Measurements from ENCODE around the gene OPRL1.
"Not testable (repeated sequence)": the region's sequence is repeated elsewhere in the genome, so short reads cannot be mapped to it uniquely, and the experiment has no call there.

Gene OPRL1

GRCh38 chr20:64109831-64110391 is 30.0 kb downstream of the OPRL1 start:
- Mint-ChIP-seq H3K27me3 (no peaks in the 10 kb centered on the region), H3K4me1 (peaks cover 25% of the 10 kb centered on the region), H3K36me3 (no peaks in the 10 kb centered on the region), H3K9me3 (no peaks in the 10 kb centered on the region), H3K27ac (no peak overlapping the region), H3K4me3 (no peak overlapping the region)
- ATAC-seq (ENCODE audit: low read depth) = no peak
- peak in 1 of 2 donors; percentile 0 for DNase-seq (ENCODE audit: low spot score in 2 of 2)

- no peaks in the 10 kb centered on the region for H3K36me3 Mint-ChIP-seq
- H3K27ac Mint-ChIP-seq = no peak overlapping the region
- peaks cover 25% of the 10 kb centered on the region for H3K4me1 Mint-ChIP-seq
- DNase-seq (ENCODE audit: low spot score in 2 of 2) (peak; percentile 0 to 12), ATAC-seq (ENCODE audit: low read depth) (no peak)
- no peak overlapping the region for H3K4me3 Mint-ChIP-seq
- H3K9me3 Mint-ChIP-seq = no peaks in the 10 kb centered on the region
- H3K27me3 Mint-ChIP-seq = no peaks in the 10 kb centered on the region
Observed at GRCh38 chr20:64110411-64111068, 30.7 kb downstream of the OPRL1 start.

GRCh38 chr20:64111841-64112641 is 32.2 kb downstream of the OPRL1 start:
- DNase-seq (ENCODE audit: low spot score in 2 of 2) (peak; percentile 1 to 17), ATAC-seq (ENCODE audit: low read depth) (no peak)
- Mint-ChIP-seq H3K36me3 (no peaks in the 10 kb centered on the region), H3K9me3 (no peaks in the 10 kb centered on the region), H3K4me1 (peaks cover 23% of the 10 kb centered on the region), H3K27me3 (no peaks in the 10 kb centered on the region), H3K27ac (no peak overlapping the region), H3K4me3 (no peak overlapping the region)

DNA sequence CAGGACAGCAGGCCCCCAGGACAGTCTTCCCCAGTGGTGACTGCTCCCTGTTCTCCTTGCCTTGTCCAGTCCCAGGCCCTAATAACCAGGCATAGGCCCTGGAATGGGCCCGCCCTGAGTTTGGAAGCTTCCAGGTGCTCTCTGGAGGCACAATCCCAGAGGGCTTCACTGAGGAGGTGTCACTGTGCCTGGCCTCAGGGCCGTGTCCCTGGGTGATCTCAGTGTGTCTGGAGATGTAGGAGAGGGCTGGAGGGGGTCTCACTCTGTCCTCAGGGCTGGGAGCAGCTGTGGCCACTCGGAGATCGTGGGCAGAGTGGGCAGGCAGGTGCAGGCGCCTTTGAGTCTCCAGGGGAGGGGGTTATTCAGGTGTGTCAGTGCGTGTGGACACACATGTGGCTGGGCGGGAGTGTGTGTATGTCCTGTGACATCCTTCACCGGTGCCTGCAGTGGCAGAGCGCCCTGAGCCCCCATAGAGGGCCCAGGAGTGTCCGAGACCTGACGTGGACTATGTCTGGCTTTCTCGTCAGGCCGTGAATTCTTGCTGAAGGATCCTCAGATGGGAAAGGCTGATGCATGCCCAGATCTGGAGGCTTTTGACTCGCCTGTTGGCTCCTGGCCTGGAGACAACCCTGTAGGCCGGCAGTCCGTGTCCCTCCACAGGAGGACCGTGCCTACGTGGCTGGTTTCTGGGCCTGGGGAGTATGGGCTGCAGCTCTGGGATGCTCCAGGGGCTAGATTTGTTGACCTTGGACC is 33.0 kb downstream of the OPRL1 start:
- ATAC-seq (ENCODE audit: low read depth) = no peak
- no peak overlapping the region for H3K4me3 Mint-ChIP-seq
- H3K4me1 Mint-ChIP-seq = peaks cover 15% of the 10 kb centered on the region
- no peak overlapping the region for H3K27ac Mint-ChIP-seq
- H3K27me3 Mint-ChIP-seq = no peaks in the 10 kb centered on the region
- no peaks in the 10 kb centered on the region for H3K9me3 Mint-ChIP-seq
- DNase-seq (ENCODE audit: low spot score in 2 of 2) = no peak
- H3K36me3 Mint-ChIP-seq = no peaks in the 10 kb centered on the region

- Mint-ChIP-seq H3K4me3 (no peak overlapping the region), H3K9me3 (no peaks in the 10 kb centered on the region), H3K27me3 (no peaks in the 10 kb centered on the region), H3K36me3 (no peaks in the 10 kb centered on the region), H3K4me1 (peaks cover 10% of the 10 kb centered on the region), H3K27ac (no peak overlapping the region)
- ATAC-seq (ENCODE audit: low read depth) (no peak), DNase-seq (ENCODE audit: low spot score in 2 of 2) (no peak)
Observed at GRCh38 chr20:64113444-64113775, 33.5 kb downstream of the OPRL1 start.

DNA sequence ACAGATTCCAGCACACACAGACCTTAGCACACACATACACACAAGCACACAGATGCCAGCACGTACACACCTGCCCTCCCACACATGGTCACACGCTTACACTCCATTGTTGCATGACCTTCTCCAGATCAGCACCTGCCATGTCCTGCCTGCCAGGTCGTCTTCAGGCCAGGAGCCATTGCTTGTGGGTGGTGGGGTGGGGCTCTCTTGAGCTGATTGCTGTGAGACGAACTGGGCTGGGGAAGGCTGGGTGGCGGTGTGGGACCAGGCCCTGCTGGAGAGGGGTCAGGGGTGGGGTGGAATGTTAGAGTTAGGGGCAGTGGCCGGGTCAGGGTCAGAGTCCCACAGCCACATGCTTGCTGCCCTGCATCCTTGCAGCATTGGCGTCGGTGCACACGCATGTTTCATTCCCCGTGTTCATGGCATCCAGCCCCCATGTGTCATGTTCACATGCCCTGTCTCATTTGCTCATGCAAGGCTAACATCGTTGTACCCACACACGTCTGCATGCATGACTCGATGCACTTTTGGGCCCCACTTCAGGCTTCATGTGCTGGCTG is 34.0 kb downstream of the OPRL1 start:
- Mint-ChIP-seq H3K4me1 (peaks cover 10% of the 10 kb centered on the region), H3K27me3 (no peaks in the 10 kb centered on the region), H3K9me3 (no peaks in the 10 kb centered on the region), H3K4me3 (no peak overlapping the region), H3K36me3 (no peaks in the 10 kb centered on the region), H3K27ac (no peak overlapping the region)
- ATAC-seq (ENCODE audit: low read depth) (no peak), DNase-seq (ENCODE audit: low spot score in 2 of 2) (peak in 1 of 2 donors; percentile 0)

- ATAC-seq (ENCODE audit: low read depth) = no peak
- no peaks in the 10 kb centered on the region for H3K36me3 Mint-ChIP-seq
- H3K27me3 Mint-ChIP-seq = no peaks in the 10 kb centered on the region
- H3K9me3 Mint-ChIP-seq = no peaks in the 10 kb centered on the region
- peaks cover 10% of the 10 kb centered on the region for H3K4me1 Mint-ChIP-seq
- no peak for DNase-seq (ENCODE audit: low spot score in 2 of 2)
- H3K27ac Mint-ChIP-seq = no peak overlapping the region
- H3K4me3 Mint-ChIP-seq = no peak overlapping the region
Observed at GRCh38 chr20:64114356-64114971, 34.6 kb downstream of the OPRL1 start.

DNA sequence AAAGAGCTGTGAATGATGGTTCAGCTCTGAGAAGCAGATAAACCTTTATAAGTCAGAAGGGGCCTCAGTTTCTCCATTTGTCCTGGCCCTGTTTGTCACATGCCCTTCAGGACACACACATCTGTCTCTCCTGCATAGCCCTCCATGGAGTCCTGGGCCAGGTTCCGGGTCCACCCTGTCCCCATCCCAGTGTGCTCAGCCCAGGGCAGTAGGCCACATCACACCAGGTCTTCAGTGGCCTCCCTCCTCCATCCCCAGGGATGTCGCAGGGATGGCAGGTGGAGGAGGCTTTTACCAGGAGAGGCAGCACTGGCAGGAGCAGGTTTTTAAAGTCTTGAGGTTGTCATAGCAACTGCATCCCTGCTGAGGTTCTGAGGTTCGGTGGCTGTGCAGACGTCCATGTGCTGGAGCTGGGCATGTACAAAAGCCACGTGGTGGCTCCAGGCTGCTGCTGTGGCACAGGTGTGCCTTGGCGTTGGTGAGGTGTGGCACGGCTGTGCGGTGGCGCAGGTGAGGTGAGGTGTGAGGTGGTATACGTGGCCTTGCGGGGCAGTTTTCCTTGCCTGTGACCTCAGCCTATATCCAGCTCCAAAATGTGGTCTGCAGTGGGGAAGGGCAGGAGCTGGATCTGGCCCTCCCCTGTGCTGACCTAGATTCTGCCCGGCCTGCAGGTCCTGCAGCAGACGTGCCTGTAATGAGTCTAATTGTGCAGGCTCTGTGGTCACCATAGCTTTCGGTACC is 35.5 kb downstream of the OPRL1 start:
- Mint-ChIP-seq H3K36me3 (no peaks in the 10 kb centered on the region), H3K9me3 (no peaks in the 10 kb centered on the region), H3K27me3 (no peaks in the 10 kb centered on the region), H3K27ac (no peak overlapping the region), H3K4me3 (no peak overlapping the region), H3K4me1 (peaks cover 13% of the 10 kb centered on the region)
- ATAC-seq (ENCODE audit: low read depth) (no peak), DNase-seq (ENCODE audit: low spot score in 2 of 2) (peak in 1 of 2 donors; percentile 0)

DNA sequence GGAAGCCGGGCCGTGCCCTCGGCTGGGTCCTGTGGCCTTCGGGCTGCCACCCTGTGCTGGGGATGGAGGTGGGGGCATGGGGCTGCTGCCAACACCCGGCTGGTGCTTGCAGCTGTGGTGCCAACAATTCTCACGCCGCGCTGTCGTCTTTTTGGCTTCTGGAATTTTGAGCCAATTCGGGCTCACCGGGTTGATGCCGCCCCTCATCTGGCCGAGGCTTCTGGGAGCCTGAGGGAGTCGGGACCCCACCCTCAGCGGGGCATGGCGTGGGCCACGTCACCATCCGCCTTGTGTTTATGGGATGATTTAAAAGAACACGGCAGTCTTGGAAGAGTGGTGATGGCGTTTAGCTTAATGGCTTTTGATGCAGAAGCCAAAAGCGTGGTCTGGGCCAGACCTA is 36.1 kb downstream of the OPRL1 start:
- no peaks in the 10 kb centered on the region for H3K27me3 Mint-ChIP-seq
- ATAC-seq (ENCODE audit: low read depth) (no peak), DNase-seq (ENCODE audit: low spot score in 2 of 2) (no peak)
- peaks cover 16% of the 10 kb centered on the region for H3K4me1 Mint-ChIP-seq
- no peak overlapping the region for H3K4me3 Mint-ChIP-seq
- no peaks in the 10 kb centered on the region for H3K9me3 Mint-ChIP-seq
- H3K27ac Mint-ChIP-seq = no peak overlapping the region
- H3K36me3 Mint-ChIP-seq = no peaks in the 10 kb centered on the region

GRCh38 chr20:64116541-64117431 is 36.9 kb downstream of the OPRL1 start:
- Mint-ChIP-seq H3K36me3 (no peaks in the 10 kb centered on the region), H3K4me3 (no peak overlapping the region), H3K27me3 (no peaks in the 10 kb centered on the region), H3K4me1 (peaks cover 15% of the 10 kb centered on the region), H3K9me3 (no peaks in the 10 kb centered on the region), H3K27ac (no peak overlapping the region)
- DNase-seq (ENCODE audit: low spot score in 2 of 2) (no peak), ATAC-seq (ENCODE audit: low read depth) (no peak)

GRCh38 chr20:64117432-64117777 is 37.5 kb downstream of the OPRL1 start:
- ATAC-seq (ENCODE audit: low read depth) = not testable (repeated sequence)

DNA sequence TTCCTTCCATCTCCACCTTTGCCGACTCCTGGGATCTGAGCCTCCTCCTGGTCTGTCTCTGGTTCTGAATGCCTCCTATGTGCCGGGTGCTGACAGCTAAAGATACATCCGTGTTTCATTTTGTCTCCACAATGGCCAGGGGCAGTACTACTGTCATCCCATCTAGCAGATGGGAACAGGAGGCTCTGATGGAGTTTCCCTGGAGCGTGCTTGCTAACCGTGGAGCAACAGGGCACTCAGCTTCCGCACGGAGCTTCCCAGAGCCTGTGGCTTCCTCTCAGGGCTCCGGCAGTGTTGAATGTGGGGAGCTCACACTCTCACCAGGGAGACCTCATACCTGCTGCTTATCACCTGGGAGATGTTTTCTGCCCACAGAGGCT is 39.4 kb downstream of the OPRL1 start:
- H3K36me3 Mint-ChIP-seq = no peaks in the 10 kb centered on the region
- H3K4me3 Mint-ChIP-seq = no peak overlapping the region
- no peak overlapping the region for H3K27ac Mint-ChIP-seq
- H3K27me3 Mint-ChIP-seq = no peaks in the 10 kb centered on the region
- H3K4me1 Mint-ChIP-seq = peaks cover 6% of the 10 kb centered on the region
- no peak for ATAC-seq (ENCODE audit: low read depth)
- H3K9me3 Mint-ChIP-seq = no peaks in the 10 kb centered on the region
- no peak for DNase-seq (ENCODE audit: low spot score in 2 of 2)

More at GRCh38 chr20:64117432-64117777, 37.5 kb downstream of the OPRL1 start:
- not testable (repeated sequence) for H3K4me1 Mint-ChIP-seq; H3K27ac Mint-ChIP-seq; DNase-seq (ENCODE audit: low spot score in 2 of 2); H3K27me3 Mint-ChIP-seq; H3K36me3 Mint-ChIP-seq; H3K9me3 Mint-ChIP-seq; H3K4me3 Mint-ChIP-seq

All from memory B cell (primary cell).